ENCODE measurements around the gene MED12.

The MED12 gene

GRCh38 chrX:71118032-71118984, at the start of gene MED12:
TSS of gene MED12 (plus strand) at chrX:71118596. CDS start at chrX:71118755, 159 bp downstream.
- Histone ChIP-seq H3K9ac (ENCODE audit: low read depth in 1 of 2, low read length in 2 of 2) (peak within 1 kb of the TSS; percentile 27 to 82), H3K9me3 (ENCODE audit: control insufficient read depth in 2 of 2, low read length in 2 of 2) (no peaks in the 10 kb centered on the region), H3K4me1 (ENCODE audit: control insufficient read depth in 2 of 2, insufficient read depth in 2 of 2, low read length in 2 of 2) (peaks cover 0 to 5% of the 10 kb centered on the region in 2 donors), H3K36me3 (ENCODE audit: control insufficient read depth in 2 of 2, insufficient read depth in 2 of 2, low read length in 2 of 2) (peaks cover 22 to 24% of the 10 kb centered on the region in 2 donors), H3K27me3 (ENCODE audit: control insufficient read depth in 2 of 2, insufficient read depth in 2 of 2, low read length in 2 of 2) (no peaks in the 10 kb centered on the region), H3K4me3 (ENCODE audit: low read length in 2 of 2) (peak within 1 kb of the TSS; percentile 66 to 82), H3K27ac (ENCODE audit: low read depth in 2 of 2, low read length in 2 of 2) (peak within 1 kb of the TSS; percentile 59 to 76)

- Histone ChIP-seq H3K27me3 (ENCODE audit: control insufficient read depth in 2 of 2, insufficient read depth in 2 of 2, low read length in 2 of 2) (no peaks in the 10 kb centered on the region), H3K4me1 (ENCODE audit: control insufficient read depth in 2 of 2, insufficient read depth in 2 of 2, low read length in 2 of 2) (peaks cover 0 to 3% of the 10 kb centered on the region in 2 donors), H3K27ac (ENCODE audit: low read depth in 2 of 2, low read length in 2 of 2) (no peak overlapping the region), H3K9ac (ENCODE audit: low read depth in 1 of 2, low read length in 2 of 2) (no peak overlapping the region), H3K9me3 (ENCODE audit: control insufficient read depth in 2 of 2, low read length in 2 of 2) (no peaks in the 10 kb centered on the region), H3K4me3 (ENCODE audit: low read length in 2 of 2) (no peak overlapping the region), H3K36me3 (ENCODE audit: control insufficient read depth in 2 of 2, insufficient read depth in 2 of 2, low read length in 2 of 2) (no peaks in the 10 kb centered on the region)
Observed at GRCh38 chrX:71070531-71070930, 47.9 kb upstream of the MED12 start.

- H3K4me3 ChIP-seq (ENCODE audit: low read length in 2 of 2): no peak overlapping the region
- no peaks in the 10 kb centered on the region for H3K4me1 ChIP-seq (ENCODE audit: control insufficient read depth in 2 of 2, insufficient read depth in 2 of 2, low read length in 2 of 2)
- H3K27me3 ChIP-seq (ENCODE audit: control insufficient read depth in 2 of 2, insufficient read depth in 2 of 2, low read length in 2 of 2): peaks cover 0 to 3% of the 10 kb centered on the region in 2 donors
- no peak overlapping the region for H3K27ac ChIP-seq (ENCODE audit: low read depth in 2 of 2, low read length in 2 of 2)
- no peak overlapping the region for H3K9ac ChIP-seq (ENCODE audit: low read depth in 1 of 2, low read length in 2 of 2)
- H3K9me3 ChIP-seq (ENCODE audit: control insufficient read depth in 2 of 2, low read length in 2 of 2): no peaks in the 10 kb centered on the region
- no peaks in the 10 kb centered on the region for H3K36me3 ChIP-seq (ENCODE audit: control insufficient read depth in 2 of 2, insufficient read depth in 2 of 2, low read length in 2 of 2)
Observed at GRCh38 chrX:71081330-71082123, 36.9 kb upstream of the MED12 start.

DNA sequence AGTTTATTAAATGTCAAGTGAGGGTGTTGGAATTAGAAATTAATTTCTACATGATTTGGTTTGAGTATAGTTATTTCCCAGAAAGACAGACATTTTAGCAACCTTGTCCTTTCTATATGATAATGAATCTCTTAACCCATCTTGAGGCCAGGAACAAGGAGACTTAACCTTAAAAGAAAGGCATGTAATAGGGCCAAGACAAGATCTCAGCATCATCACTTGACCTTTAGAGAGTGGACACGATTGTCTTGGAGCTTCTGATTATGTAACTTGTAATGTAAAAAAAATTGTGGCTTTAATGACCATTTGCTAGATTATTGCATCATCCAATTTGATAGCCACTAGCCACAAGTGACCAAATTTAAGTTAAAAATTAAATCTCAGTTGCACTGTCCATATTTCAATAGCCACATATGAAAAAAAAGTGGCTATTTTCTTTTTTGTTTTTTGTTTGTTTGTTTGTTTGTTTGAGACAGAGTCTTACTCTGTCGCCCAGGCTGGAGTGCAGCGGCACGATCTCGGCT, 36.2 kb upstream of the MED12 start:
- Histone ChIP-seq H3K4me3 (ENCODE audit: low read length in 2 of 2) (no peak overlapping the region), H3K9me3 (ENCODE audit: control insufficient read depth in 2 of 2, low read length in 2 of 2) (no peaks in the 10 kb centered on the region), H3K27me3 (ENCODE audit: control insufficient read depth in 2 of 2, insufficient read depth in 2 of 2, low read length in 2 of 2) (peaks cover 0 to 3% of the 10 kb centered on the region in 2 donors), H3K36me3 (ENCODE audit: control insufficient read depth in 2 of 2, insufficient read depth in 2 of 2, low read length in 2 of 2) (no peaks in the 10 kb centered on the region), H3K27ac (ENCODE audit: low read depth in 2 of 2, low read length in 2 of 2) (no peak overlapping the region), H3K9ac (ENCODE audit: low read depth in 1 of 2, low read length in 2 of 2) (no peak overlapping the region), H3K4me1 (ENCODE audit: control insufficient read depth in 2 of 2, insufficient read depth in 2 of 2, low read length in 2 of 2) (no peaks in the 10 kb centered on the region)

DNA sequence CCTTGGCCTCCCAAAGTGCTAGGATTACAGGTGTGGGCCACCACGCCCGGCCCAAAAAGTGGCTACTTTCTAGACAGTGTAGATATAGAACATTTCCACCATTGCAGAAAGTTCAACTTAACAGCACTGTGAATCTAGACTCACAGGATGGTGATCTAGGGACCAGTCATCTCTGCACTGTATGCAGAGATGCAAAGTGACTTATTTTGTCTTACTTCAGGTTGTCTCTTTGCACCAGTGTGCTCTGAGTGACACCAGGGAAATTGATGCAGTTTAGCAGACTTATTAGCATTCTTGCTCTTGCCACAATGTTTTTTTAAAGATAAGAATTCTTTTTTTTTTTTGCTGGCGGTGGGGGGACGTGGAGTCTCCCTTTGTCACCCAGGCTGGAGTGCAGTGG, 35.6 kb upstream of the MED12 start:
- H3K9me3 ChIP-seq (ENCODE audit: control insufficient read depth in 2 of 2, low read length in 2 of 2): no peaks in the 10 kb centered on the region
- H3K27ac ChIP-seq (ENCODE audit: low read depth in 2 of 2, low read length in 2 of 2): no peak overlapping the region
- peaks cover 0 to 3% of the 10 kb centered on the region in 2 donors for H3K27me3 ChIP-seq (ENCODE audit: control insufficient read depth in 2 of 2, insufficient read depth in 2 of 2, low read length in 2 of 2)
- no peaks in the 10 kb centered on the region for H3K36me3 ChIP-seq (ENCODE audit: control insufficient read depth in 2 of 2, insufficient read depth in 2 of 2, low read length in 2 of 2)
- H3K9ac ChIP-seq (ENCODE audit: low read depth in 1 of 2, low read length in 2 of 2): no peak overlapping the region
- no peaks in the 10 kb centered on the region for H3K4me1 ChIP-seq (ENCODE audit: control insufficient read depth in 2 of 2, insufficient read depth in 2 of 2, low read length in 2 of 2)
- no peak overlapping the region for H3K4me3 ChIP-seq (ENCODE audit: low read length in 2 of 2)

DNA sequence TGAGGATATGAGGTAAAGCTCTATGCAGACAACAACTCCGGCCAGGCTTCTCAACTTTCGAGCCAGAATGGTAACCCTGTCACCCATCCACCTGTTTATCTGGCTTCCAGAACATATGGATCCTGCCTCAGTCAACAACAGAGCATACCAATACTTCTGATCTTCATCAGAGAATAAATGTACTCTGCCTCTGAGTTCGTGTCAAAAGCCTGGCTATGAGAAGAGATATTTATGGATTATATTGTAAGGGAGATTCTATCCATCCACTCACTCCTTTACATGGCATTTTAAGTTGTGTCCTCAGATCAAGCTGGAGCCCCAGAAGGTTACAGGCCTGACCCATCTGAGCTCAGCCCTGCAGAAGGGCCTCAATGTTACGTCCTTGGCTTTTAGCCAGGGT, 32.5 kb upstream of the MED12 start:
- Histone ChIP-seq H3K27ac (ENCODE audit: low read depth in 2 of 2, low read length in 2 of 2) (no peak overlapping the region), H3K4me3 (ENCODE audit: low read length in 2 of 2) (no peak overlapping the region), H3K4me1 (ENCODE audit: control insufficient read depth in 2 of 2, insufficient read depth in 2 of 2, low read length in 2 of 2) (no peaks in the 10 kb centered on the region), H3K9ac (ENCODE audit: low read depth in 1 of 2, low read length in 2 of 2) (no peak overlapping the region), H3K27me3 (ENCODE audit: control insufficient read depth in 2 of 2, insufficient read depth in 2 of 2, low read length in 2 of 2) (peaks cover 0 to 3% of the 10 kb centered on the region in 2 donors), H3K36me3 (ENCODE audit: control insufficient read depth in 2 of 2, insufficient read depth in 2 of 2, low read length in 2 of 2) (no peaks in the 10 kb centered on the region), H3K9me3 (ENCODE audit: control insufficient read depth in 2 of 2, low read length in 2 of 2) (no peaks in the 10 kb centered on the region)

DNA sequence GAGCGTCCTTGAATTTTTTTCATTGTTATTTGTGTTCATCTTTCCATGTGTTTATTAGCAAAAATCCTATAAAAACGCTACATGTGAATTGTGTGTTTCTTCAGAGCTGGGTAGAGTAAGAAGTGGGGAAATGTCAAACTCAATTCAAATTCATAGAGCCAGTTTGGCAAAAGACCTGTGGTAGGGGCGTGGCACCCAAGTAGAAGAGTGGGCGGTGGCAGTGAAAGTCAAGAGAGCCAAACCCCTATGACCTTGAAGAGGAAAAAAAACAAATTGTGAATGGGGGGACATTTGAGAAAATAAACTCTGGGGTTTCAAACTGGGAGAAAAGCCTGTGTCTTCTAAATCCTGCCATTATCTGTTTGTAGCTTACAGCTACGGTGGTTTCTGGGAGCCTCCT, 27.1 kb upstream of the MED12 start:
- H3K27me3 ChIP-seq (ENCODE audit: control insufficient read depth in 2 of 2, insufficient read depth in 2 of 2, low read length in 2 of 2): no peaks in the 10 kb centered on the region

DNA sequence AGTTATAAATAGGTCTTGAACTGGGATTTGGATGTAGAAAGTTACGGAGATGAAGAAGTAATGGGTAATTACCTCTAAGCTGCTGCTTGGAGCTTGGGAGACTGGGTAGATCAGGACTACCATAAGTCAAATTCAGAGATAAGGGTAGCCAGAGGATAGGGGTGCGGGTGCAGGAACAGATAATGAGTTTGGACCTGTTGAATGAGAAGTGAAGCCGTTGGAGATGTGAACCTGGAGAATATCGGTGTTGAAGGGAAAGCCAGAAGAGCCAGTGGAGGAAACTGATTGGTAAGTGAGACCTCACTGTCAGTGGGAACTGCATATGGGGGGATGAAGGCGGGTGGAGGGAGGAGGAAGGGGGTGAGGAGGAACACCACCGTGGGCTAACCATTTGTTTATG, 23.4 kb upstream of the MED12 start:
- no peaks in the 10 kb centered on the region for H3K27me3 ChIP-seq (ENCODE audit: control insufficient read depth in 2 of 2, insufficient read depth in 2 of 2, low read length in 2 of 2)
- H3K9me3 ChIP-seq (ENCODE audit: control insufficient read depth in 2 of 2, low read length in 2 of 2): no peaks in the 10 kb centered on the region
- H3K9ac ChIP-seq (ENCODE audit: low read depth in 1 of 2, low read length in 2 of 2): peak overlapping the region; percentile 52 to 61
- no peaks in the 10 kb centered on the region for H3K36me3 ChIP-seq (ENCODE audit: control insufficient read depth in 2 of 2, insufficient read depth in 2 of 2, low read length in 2 of 2)
- H3K4me3 ChIP-seq (ENCODE audit: low read length in 2 of 2): peak overlapping the region; percentile 76 to 79
- peaks cover 6 to 10% of the 10 kb centered on the region in 2 donors for H3K4me1 ChIP-seq (ENCODE audit: control insufficient read depth in 2 of 2, insufficient read depth in 2 of 2, low read length in 2 of 2)
- peak overlapping the region in 1 of 2 donors; percentile 21 for H3K27ac ChIP-seq (ENCODE audit: low read depth in 2 of 2, low read length in 2 of 2)

More for the DNA sequence above, 27.1 kb upstream of the MED12 start:
- Histone ChIP-seq H3K4me3 (ENCODE audit: low read length in 2 of 2) (no peak overlapping the region), H3K9ac (ENCODE audit: low read depth in 1 of 2, low read length in 2 of 2) (no peak overlapping the region), H3K4me1 (ENCODE audit: control insufficient read depth in 2 of 2, insufficient read depth in 2 of 2, low read length in 2 of 2) (peaks cover 0 to 6% of the 10 kb centered on the region in 2 donors), H3K36me3 (ENCODE audit: control insufficient read depth in 2 of 2, insufficient read depth in 2 of 2, low read length in 2 of 2) (no peaks in the 10 kb centered on the region), H3K9me3 (ENCODE audit: control insufficient read depth in 2 of 2, low read length in 2 of 2) (no peaks in the 10 kb centered on the region), H3K27ac (ENCODE audit: low read depth in 2 of 2, low read length in 2 of 2) (no peak overlapping the region)

DNA sequence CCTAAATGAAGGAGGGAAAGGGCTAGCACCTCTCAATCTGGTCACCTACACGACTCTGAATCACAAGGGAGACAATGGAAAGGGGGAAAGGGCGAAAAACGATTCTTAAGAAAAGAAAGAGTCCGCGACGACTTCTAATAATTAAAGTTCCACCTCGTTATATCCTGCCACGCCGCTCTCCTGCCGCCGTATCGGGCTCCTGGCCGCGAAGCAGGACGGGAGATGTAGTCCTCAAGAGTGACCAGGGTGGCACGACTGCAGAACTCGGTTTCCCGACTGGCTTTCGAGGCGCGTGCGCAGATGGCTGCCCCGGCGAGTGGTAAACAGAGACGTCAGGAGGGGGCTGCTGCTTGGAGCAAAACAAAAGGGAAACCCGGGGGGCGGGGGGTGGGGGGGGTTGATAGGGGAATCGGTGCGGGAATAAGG, 22.8 kb upstream of the MED12 start, which contains the start of gene FOXO4:
Gene FOXO4, plus strand, starts transcription at position 297 of the 426 bp plus-strand sequence. CDS start 678 bp downstream, outside the sequence.
- peak within 1 kb of the TSS; percentile 76 to 89 for H3K4me3 ChIP-seq (ENCODE audit: low read length in 2 of 2)
- H3K9ac ChIP-seq (ENCODE audit: low read depth in 1 of 2, low read length in 2 of 2): peak within 1 kb of the TSS; percentile 68 to 79
- H3K36me3 ChIP-seq (ENCODE audit: control insufficient read depth in 2 of 2, insufficient read depth in 2 of 2, low read length in 2 of 2): no peaks in the 10 kb centered on the region
- H3K27ac ChIP-seq (ENCODE audit: low read depth in 2 of 2, low read length in 2 of 2): peak within 1 kb of the TSS; percentile 35 to 60
- H3K4me1 ChIP-seq (ENCODE audit: control insufficient read depth in 2 of 2, insufficient read depth in 2 of 2, low read length in 2 of 2): peaks cover 6 to 10% of the 10 kb centered on the region in 2 donors
- no peaks in the 10 kb centered on the region for H3K27me3 ChIP-seq (ENCODE audit: control insufficient read depth in 2 of 2, insufficient read depth in 2 of 2, low read length in 2 of 2)
- H3K9me3 ChIP-seq (ENCODE audit: control insufficient read depth in 2 of 2, low read length in 2 of 2): no peaks in the 10 kb centered on the region
